Measurements from ENCODE around the gene DUSP8. TPM values are rescaled to one million over a fixed set of nuclear protein-coding genes. Genes with fewer than 3 reads are reported as not detected.

The DUSP8 gene
- polyA plus RNA-seq, 1 of the 3 experiments (the other 2 are of a cell fraction) = 2.0 TPM

DNA sequence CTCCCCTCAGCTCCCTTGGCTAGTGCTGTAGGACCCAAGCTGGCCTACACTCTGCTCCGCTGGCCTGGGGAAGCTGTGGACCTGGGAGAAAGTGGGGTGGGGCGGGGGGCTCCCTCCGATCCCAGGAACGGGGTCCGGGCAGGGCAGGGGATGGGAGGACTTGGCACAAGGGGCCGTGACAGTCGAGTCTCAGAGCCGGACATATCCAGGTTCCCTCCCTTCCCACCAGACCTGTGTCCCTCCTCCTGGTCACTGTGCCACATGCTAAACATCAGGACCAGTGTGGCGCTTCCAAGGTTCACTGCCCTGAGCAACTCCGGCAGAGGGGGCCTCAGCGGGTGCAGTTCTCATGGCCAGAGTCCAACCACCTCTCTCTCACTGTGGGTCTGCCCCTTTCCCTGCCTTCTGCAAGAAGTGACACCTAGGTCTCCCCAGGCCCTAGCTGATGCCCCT is 2.0 kb downstream of the DUSP8 start:
- Histone ChIP-seq H3K36me3 (replicated peaks in 1 of 2; ENCODE audit: control insufficient read depth in 1 of 2, insufficient read depth in 2 of 2, low read length in 1 of 2) (no peaks in the 10 kb centered on the region), H4K20me1 (ENCODE audit: insufficient read depth) (peaks cover 23% of the 10 kb centered on the region), H3K9ac (no peak overlapping the region), H2AFZ (ENCODE audit: low read depth) (no peak overlapping the region), H3K27me3 (ENCODE audit: insufficient read depth) (peaks cover 4% of the 10 kb centered on the region; the same call in 1 of the 2 replicates), H3K4me3 (ENCODE audit: low read depth in 2 of 2, low read length in 1 of 2) (peak overlapping the region in 1 of 2 experiments; percentile 57; a peak in 1 of 4 replicates), H3F3A (replicated peaks; ENCODE audit: insufficient read depth) (no peaks in the 10 kb centered on the region), H3K9me2 (no peaks in the 10 kb centered on the region), H3K9me3 (no peaks in the 10 kb centered on the region), H3K4me2 (no peak overlapping the region), H3K79me2 (ENCODE audit: insufficient read depth) (no peaks in the 10 kb centered on the region), H3K4me1 (ENCODE audit: control insufficient read depth in 1 of 2, insufficient read depth in 2 of 2, low read depth in 1 of 2, low read length in 1 of 2) (peaks cover 0 to 36% of the 10 kb centered on the region in 2 experiments; a peak in 1 of 4 replicates), H3K27ac (ENCODE audit: low read depth in 2 of 2, low read length in 1 of 2) (no peak overlapping the region)
- peak; percentile 24 for DNase-seq
- TF ChIP-seq FOXJ3 (CRISPR knock-in tag; IDR thresholded peaks at IDR 0.05) = no peak
- TF ChIP-seq, protein P1, sequence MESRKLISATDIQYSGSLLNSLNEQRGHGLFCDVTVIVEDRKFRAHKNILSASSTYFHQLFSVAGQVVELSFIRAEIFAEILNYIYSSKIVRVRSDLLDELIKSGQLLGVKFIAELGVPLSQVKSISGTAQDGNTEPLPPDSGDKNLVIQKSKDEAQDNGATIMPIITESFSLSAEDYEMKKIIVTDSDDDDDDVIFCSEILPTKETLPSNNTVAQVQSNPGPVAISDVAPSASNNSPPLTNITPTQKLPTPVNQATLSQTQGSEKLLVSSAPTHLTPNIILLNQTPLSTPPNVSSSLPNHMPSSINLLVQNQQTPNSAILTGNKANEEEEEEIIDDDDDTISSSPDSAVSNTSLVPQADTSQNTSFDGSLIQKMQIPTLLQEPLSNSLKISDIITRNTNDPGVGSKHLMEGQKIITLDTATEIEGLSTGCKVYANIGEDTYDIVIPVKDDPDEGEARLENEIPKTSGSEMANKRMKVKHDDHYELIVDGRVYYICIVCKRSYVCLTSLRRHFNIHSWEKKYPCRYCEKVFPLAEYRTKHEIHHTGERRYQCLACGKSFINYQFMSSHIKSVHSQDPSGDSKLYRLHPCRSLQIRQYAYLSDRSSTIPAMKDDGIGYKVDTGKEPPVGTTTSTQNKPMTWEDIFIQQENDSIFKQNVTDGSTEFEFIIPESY (IDR thresholded peaks at IDR 0.05; ENCODE audit: borderline replicate concordance, low read depth) = no peak
- TF ChIP-seq GABPA (IDR thresholded peaks at IDR 0.05; ENCODE audit: low read depth) = no peak
- TF ChIP-seq YY1 (IDR thresholded peaks at IDR 0.05; ENCODE audit: low read depth) = no peak
- TF ChIP-seq, protein P2, sequence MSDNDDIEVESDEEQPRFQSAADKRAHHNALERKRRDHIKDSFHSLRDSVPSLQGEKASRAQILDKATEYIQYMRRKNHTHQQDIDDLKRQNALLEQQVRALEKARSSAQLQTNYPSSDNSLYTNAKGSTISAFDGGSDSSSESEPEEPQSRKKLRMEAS (IDR thresholded peaks at IDR 0.05; ENCODE audit: low read depth) = no peak
- TF ChIP-seq, protein P3, sequence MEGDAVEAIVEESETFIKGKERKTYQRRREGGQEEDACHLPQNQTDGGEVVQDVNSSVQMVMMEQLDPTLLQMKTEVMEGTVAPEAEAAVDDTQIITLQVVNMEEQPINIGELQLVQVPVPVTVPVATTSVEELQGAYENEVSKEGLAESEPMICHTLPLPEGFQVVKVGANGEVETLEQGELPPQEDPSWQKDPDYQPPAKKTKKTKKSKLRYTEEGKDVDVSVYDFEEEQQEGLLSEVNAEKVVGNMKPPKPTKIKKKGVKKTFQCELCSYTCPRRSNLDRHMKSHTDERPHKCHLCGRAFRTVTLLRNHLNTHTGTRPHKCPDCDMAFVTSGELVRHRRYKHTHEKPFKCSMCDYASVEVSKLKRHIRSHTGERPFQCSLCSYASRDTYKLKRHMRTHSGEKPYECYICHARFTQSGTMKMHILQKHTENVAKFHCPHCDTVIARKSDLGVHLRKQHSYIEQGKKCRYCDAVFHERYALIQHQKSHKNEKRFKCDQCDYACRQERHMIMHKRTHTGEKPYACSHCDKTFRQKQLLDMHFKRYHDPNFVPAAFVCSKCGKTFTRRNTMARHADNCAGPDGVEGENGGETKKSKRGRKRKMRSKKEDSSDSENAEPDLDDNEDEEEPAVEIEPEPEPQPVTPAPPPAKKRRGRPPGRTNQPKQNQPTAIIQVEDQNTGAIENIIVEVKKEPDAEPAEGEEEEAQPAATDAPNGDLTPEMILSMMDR (IDR thresholded peaks at IDR 0.05) = no peak
- TF ChIP-seq, protein P4, sequence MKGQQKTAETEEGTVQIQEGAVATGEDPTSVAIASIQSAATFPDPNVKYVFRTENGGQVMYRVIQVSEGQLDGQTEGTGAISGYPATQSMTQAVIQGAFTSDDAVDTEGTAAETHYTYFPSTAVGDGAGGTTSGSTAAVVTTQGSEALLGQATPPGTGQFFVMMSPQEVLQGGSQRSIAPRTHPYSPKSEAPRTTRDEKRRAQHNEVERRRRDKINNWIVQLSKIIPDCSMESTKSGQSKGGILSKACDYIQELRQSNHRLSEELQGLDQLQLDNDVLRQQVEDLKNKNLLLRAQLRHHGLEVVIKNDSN (IDR thresholded peaks at IDR 0.05; ENCODE audit: borderline replicate concordance, low read depth) = no peak
- TF ChIP-seq POLR2AphosphoS5 (IDR thresholded peaks at IDR 0.05; ENCODE audit: low read depth, low read length) = no peak
- ChIA-PET CTCF (interaction anchor here (1.2 to 18.1 kb wide), 4 partner anchors 18 to 83 kb away, joined by 3 to 398 read pairs (median 4); no protein-coding TSS in a partner anchor), POLR2A (no interaction called here)
- 93% methylated on average over 3 of the region's 11 CpGs for WGBS (ENCODE audit: low lambda C conversion rate)

DNA sequence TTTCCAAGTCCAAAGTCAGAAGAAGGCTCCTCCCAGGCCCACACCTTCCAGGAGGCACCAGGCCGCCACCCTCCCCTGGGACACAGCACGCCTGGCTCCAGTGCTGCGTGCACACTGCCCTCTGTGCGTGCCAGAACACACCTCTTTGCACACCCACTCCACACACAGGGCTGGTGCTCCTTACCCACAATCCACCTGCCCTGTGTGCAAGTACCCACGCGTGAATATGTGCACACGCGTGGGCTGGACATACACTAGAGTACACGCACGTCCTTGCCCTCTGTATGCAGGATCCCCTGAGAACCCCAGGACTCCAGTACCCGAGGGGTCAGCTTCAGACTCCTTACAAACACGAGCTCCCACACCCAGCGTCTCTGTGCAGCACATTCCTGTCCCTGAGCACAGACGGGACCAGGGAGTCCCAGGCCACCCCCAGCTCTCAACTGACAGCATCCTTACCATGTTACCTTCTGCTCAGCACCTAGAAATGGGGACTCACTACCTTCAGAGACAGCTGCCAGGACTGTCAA is 2.8 kb downstream of the DUSP8 start:
- WGBS (ENCODE audit: low lambda C conversion rate) = 71% methylated on average over 12 of the region's 14 CpGs
- POLR2A ChIA-PET = interaction anchor here (0.6 to 1.2 kb wide), 2 partner anchors 10 to 16 kb away, joined by 3 read pairs; no protein-coding TSS in a partner anchor
- no peaks in the 10 kb centered on the region for H3F3A ChIP-seq (replicated peaks; ENCODE audit: insufficient read depth)
- no peaks in the 10 kb centered on the region for H3K36me3 ChIP-seq (replicated peaks in 1 of 2; ENCODE audit: control insufficient read depth in 1 of 2, insufficient read depth in 2 of 2, low read length in 1 of 2)
- no peak overlapping the region for H3K4me2 ChIP-seq
- H3K27me3 ChIP-seq (ENCODE audit: insufficient read depth) = peaks cover 4% of the 10 kb centered on the region; the same call in 1 of the 2 replicates
- H3K9ac ChIP-seq = no peak overlapping the region
- peaks cover 0 to 41% of the 10 kb centered on the region in 2 experiments; a peak in 1 of 4 replicates for H3K4me1 ChIP-seq (ENCODE audit: control insufficient read depth in 1 of 2, insufficient read depth in 2 of 2, low read depth in 1 of 2, low read length in 1 of 2)
- no peak overlapping the region for H3K4me3 ChIP-seq (ENCODE audit: low read depth in 2 of 2, low read length in 1 of 2)
- H3K9me3 ChIP-seq = no peaks in the 10 kb centered on the region
- H4K20me1 ChIP-seq (ENCODE audit: insufficient read depth) = peaks cover 23% of the 10 kb centered on the region
- CTCF ChIA-PET = interaction anchor here (1.3 to 18.1 kb wide), 3 partner anchors 17 to 27 kb away, joined by 3 to 398 read pairs (median 5); no protein-coding TSS in a partner anchor
- no peak overlapping the region for H2AFZ ChIP-seq (ENCODE audit: low read depth)
- H3K9me2 ChIP-seq = no peaks in the 10 kb centered on the region
- no peaks in the 10 kb centered on the region for H3K79me2 ChIP-seq (ENCODE audit: insufficient read depth)
- no peak for DNase-seq
- no peak overlapping the region for H3K27ac ChIP-seq (ENCODE audit: low read depth in 2 of 2, low read length in 1 of 2)
- TF ChIP-seq GABPA (IDR thresholded peaks at IDR 0.05; ENCODE audit: low read depth) (no peak), SMC3 (IDR thresholded peaks at IDR 0.05; ENCODE audit: low read depth, low read length) (no peak), RAD21 (IDR thresholded peaks at IDR 0.05; ENCODE audit: low read length) (no peak), RCOR1 (IDR thresholded peaks at IDR 0.05; ENCODE audit: low read length) (no peak), NRF1 (IDR thresholded peaks at IDR 0.05; ENCODE audit: low read depth, low read length) (no peak), POLR2AphosphoS5 (IDR thresholded peaks at IDR 0.05; ENCODE audit: low read depth, low read length) (no peak), TEAD4 (IDR thresholded peaks at IDR 0.05; ENCODE audit: borderline replicate concordance, insufficient read depth) (no peak), TCF12 (IDR thresholded peaks at IDR 0.05) (no peak), FOXM1 (IDR thresholded peaks at IDR 0.05; ENCODE audit: low read depth) (no peak), YY1 (IDR thresholded peaks at IDR 0.05; ENCODE audit: low read depth) (no peak), RFX5 (IDR thresholded peaks at IDR 0.05; ENCODE audit: low read length) (no peak), FOXJ3 (CRISPR knock-in tag; IDR thresholded peaks at IDR 0.05) (no peak)
- TF ChIP-seq, protein P1 (IDR thresholded peaks at IDR 0.05; ENCODE audit: borderline replicate concordance, low read depth) = no peak
- TF ChIP-seq, protein P5, sequence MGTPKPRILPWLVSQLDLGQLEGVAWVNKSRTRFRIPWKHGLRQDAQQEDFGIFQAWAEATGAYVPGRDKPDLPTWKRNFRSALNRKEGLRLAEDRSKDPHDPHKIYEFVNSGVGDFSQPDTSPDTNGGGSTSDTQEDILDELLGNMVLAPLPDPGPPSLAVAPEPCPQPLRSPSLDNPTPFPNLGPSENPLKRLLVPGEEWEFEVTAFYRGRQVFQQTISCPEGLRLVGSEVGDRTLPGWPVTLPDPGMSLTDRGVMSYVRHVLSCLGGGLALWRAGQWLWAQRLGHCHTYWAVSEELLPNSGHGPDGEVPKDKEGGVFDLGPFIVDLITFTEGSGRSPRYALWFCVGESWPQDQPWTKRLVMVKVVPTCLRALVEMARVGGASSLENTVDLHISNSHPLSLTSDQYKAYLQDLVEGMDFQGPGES (IDR thresholded peaks at IDR 0.05; ENCODE audit: low read depth, low read length) = no peak
- TF ChIP-seq, protein P2 (IDR thresholded peaks at IDR 0.05; ENCODE audit: low read depth) = no peak
